Progenitor cell of endocrine pancreas (in vitro differentiated cells): ENCODE measurements around the gene BMPR1B. TPM values are rescaled to one million over a fixed set of nuclear protein-coding genes. Genes with fewer than 3 reads are reported as not detected.

Experiments used
- DNase-seq: peaks from one replicate; pipeline ENCODE4 v3.0.0; 2021; ENCODE audit warnings: low spot score; ENCODE audit not compliant: unreplicated experiment
- H3K27ac Mint-ChIP-seq: 2 replicates; pipeline ENCODE4 v1.8.0; 2021; ENCODE audit warnings: mild to moderate bottlenecking, moderate library complexity, mixed read lengths
- H3K27me3 Mint-ChIP-seq: 2 replicates; pipeline ENCODE4 v1.8.0; 2021; ENCODE audit warnings: mixed read lengths
- H3K36me3 Mint-ChIP-seq: 2 replicates; pipeline ENCODE4 v1.8.0; 2022; ENCODE audit warnings: mixed read lengths; ENCODE audit not compliant: insufficient read depth
- H3K4me1 Mint-ChIP-seq: 2 replicates; pipeline ENCODE4 v1.8.0; 2021; ENCODE audit warnings: low read depth, mixed read lengths
- H3K4me3 Mint-ChIP-seq: 2 replicates; pipeline ENCODE4 v1.8.0; 2021; ENCODE audit warnings: low read depth, mild to moderate bottlenecking, moderate library complexity, mixed read lengths
- H3K9me3 Mint-ChIP-seq: 2 replicates; pipeline ENCODE4 v1.8.0; 2021; ENCODE audit warnings: low read depth, mixed read lengths
- total RNA-seq: library from RNA; stranded (reverse); gene quantifications from 2 replicates; pipeline ENCODE4 v1.2.1, GENCODE V29; 2021
- TF ChIP-seq, protein P1 (sequence below): fragments of 200-600 bp; sonication (generic); IDR thresholded peaks from one replicate; pipeline ENCODE4 v1.5.0; 2021; ENCODE audit warnings: antibody characterized with exemption, mild to moderate bottlenecking; ENCODE audit not compliant: unreplicated experiment

Gene BMPR1B
- total RNA-seq, 1 donor from 2014 or later, result 21.1 TPM

GRCh38 chr4:95178938-95179337 is 421.2 kb downstream of the BMPR1B start:
- H3K4me3 Mint-ChIP-seq, result no peak overlapping the region
- no peak overlapping the region for H3K27ac Mint-ChIP-seq
- DNase-seq, result no peak
- TF ChIP-seq, protein P1, sequence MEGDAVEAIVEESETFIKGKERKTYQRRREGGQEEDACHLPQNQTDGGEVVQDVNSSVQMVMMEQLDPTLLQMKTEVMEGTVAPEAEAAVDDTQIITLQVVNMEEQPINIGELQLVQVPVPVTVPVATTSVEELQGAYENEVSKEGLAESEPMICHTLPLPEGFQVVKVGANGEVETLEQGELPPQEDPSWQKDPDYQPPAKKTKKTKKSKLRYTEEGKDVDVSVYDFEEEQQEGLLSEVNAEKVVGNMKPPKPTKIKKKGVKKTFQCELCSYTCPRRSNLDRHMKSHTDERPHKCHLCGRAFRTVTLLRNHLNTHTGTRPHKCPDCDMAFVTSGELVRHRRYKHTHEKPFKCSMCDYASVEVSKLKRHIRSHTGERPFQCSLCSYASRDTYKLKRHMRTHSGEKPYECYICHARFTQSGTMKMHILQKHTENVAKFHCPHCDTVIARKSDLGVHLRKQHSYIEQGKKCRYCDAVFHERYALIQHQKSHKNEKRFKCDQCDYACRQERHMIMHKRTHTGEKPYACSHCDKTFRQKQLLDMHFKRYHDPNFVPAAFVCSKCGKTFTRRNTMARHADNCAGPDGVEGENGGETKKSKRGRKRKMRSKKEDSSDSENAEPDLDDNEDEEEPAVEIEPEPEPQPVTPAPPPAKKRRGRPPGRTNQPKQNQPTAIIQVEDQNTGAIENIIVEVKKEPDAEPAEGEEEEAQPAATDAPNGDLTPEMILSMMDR, result no peak
- peaks cover 20% of the 10 kb centered on the region for H3K4me1 Mint-ChIP-seq
- peaks cover 55% of the 10 kb centered on the region for H3K36me3 Mint-ChIP-seq
- peaks cover 11% of the 10 kb centered on the region for H3K9me3 Mint-ChIP-seq
- H3K27me3 Mint-ChIP-seq, result no peaks in the 10 kb centered on the region

- Mint-ChIP-seq H3K36me3 (peaks cover 50% of the 10 kb centered on the region), H3K4me3 (no peak overlapping the region), H3K9me3 (peaks cover 7% of the 10 kb centered on the region), H3K27me3 (no peaks in the 10 kb centered on the region), H3K27ac (peak overlapping the region; percentile 3), H3K4me1 (peaks cover 23% of the 10 kb centered on the region)
- no peak for DNase-seq
- TF ChIP-seq, protein P1, result no peak
Observed at GRCh38 chr4:95180531-95181242, 422.9 kb downstream of the BMPR1B start.

GRCh38 chr4:95181243-95181995 is 423.7 kb downstream of the BMPR1B start:
- H3K4me1 Mint-ChIP-seq, result peaks cover 24% of the 10 kb centered on the region
- peak overlapping the region; percentile 65 for H3K27ac Mint-ChIP-seq
- no peaks in the 10 kb centered on the region for H3K27me3 Mint-ChIP-seq
- DNase-seq, result no peak
- peaks cover 7% of the 10 kb centered on the region for H3K9me3 Mint-ChIP-seq
- TF ChIP-seq, protein P1, result no peak
- peaks cover 52% of the 10 kb centered on the region for H3K36me3 Mint-ChIP-seq
- no peak overlapping the region for H3K4me3 Mint-ChIP-seq

DNA sequence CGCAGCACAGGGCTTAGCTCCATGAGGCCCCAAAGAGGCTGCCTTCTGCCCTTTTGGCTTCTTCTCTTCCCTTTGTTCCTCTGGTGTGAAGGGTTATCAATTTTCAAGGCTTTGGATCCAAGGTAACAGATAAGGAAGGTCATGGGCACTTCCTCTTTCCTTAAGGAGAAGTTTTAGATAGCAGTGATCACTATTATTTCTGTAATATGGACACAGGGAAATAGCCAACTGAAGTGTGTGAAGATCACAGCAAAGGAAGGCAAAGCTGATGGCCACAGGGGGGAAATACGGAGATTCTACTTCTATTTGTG is 424.2 kb downstream of the BMPR1B start:
- peak overlapping the region; percentile 65 for H3K27ac Mint-ChIP-seq
- no peak for DNase-seq
- no peaks in the 10 kb centered on the region for H3K27me3 Mint-ChIP-seq
- H3K4me3 Mint-ChIP-seq, result no peak overlapping the region
- H3K9me3 Mint-ChIP-seq, result peaks cover 7% of the 10 kb centered on the region
- H3K36me3 Mint-ChIP-seq, result peaks cover 50% of the 10 kb centered on the region
- TF ChIP-seq, protein P1, result no peak
- H3K4me1 Mint-ChIP-seq, result peaks cover 29% of the 10 kb centered on the region

GRCh38 chr4:95183656-95184408 is 426.1 kb downstream of the BMPR1B start:
- Mint-ChIP-seq H3K36me3 (peaks cover 40% of the 10 kb centered on the region), H3K9me3 (no peaks in the 10 kb centered on the region), H3K4me3 (no peak overlapping the region), H3K27ac (no peak overlapping the region), H3K27me3 (no peaks in the 10 kb centered on the region), H3K4me1 (peaks cover 35% of the 10 kb centered on the region)
- no peak for DNase-seq
- TF ChIP-seq, protein P1, result no peak
